ENCODE measurements around the gene XIRP2.
A peak's percentile ranks its signal among the peaks of the same experiment; 100 is the strongest.

Gene XIRP2

DNA sequence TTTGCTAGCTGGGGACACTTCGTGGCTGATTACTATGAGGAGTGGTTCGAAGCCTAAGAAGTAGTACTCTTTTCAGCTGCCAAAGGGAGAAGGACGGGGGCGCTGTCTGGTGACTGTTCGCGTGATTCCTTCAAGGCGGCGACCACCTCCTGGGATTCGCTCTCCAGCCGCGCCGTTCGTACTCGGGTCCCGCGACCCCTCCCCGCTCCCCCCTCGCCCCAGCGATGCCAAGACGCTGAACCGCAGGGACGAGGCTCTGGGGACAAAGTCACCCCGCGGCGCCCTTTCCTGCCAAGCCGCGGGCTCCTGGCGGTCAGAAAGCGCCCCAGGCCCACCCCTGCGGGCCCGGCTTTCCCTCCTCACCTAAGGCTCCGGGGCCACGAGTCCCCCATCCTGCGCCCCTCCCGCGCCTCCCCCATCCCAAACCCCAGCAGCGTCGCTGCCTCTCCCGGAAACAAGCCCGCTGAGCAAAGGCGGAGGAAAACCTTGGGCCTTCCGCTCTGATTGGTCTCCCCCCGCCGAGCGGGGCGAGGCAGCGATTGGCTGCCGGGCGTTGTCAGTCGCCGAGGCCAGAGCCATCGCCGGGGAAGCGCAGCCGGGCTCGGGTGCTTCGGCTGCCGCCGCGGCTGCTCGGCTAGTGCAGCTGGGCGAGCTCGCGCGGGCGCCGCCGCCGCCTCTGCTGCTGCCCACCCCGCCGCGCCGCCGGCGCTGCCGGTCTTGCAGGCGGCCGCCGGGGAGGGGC, 404.3 kb downstream of the XIRP2 start, which contains the start of gene B3GALT1:
TSS of gene B3GALT1 (plus strand) at position 572 of the 742 bp plus-strand sequence.
- peak; percentile 42 for TF ChIP-seq CTCF (IDR thresholded peaks at IDR 0.05)

GRCh38 chr2:167293172-167293781, 405.0 kb downstream of the XIRP2 start:
- no peak for TF ChIP-seq CTCF (IDR thresholded peaks at IDR 0.05)

DNA sequence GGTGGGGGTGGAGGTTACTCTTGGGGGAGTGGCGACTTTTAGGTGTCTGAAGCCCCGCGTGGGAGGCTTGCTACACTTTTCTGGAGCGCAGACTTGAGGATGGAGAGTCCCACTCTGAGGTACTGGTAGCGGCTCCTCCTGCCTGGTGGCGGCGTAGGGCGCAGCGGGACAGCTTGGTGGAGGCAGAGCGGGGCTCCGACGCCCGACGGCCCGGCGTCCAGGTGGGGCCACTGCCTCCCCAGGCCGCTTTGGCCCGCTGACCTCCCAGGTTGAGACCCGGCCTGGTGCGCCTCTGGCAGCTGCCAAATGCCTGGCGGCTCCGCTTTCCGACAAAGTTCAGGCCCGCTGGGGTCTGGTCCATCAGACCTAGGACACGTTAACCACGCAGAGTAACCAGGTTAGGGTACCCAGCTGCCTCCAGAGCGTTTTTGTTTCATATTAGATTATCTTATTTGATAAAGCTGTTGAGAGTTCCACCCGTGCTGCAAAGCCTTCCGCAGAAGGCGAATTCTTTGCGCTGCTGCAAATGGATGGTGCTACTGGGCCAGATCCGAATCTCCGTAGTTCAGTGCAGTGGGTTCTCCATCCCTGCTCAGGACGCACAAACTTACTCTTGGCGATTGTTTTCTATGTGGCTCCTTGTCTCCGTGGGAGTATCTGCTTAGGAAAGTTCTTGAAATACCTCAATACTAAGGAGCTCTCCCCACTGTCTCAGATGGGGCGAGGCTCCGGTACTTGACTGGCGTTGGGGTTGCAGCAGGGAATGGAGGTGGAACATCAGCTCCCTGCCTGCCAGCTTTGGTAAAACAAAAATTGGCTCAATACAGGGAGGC, 405.9 kb downstream of the XIRP2 start:
- TF ChIP-seq CTCF (IDR thresholded peaks at IDR 0.05), result no peak

GRCh38 chr2:167294776-167295140, 406.5 kb downstream of the XIRP2 start:
- TF ChIP-seq CTCF (IDR thresholded peaks at IDR 0.05), result no peak

DNA sequence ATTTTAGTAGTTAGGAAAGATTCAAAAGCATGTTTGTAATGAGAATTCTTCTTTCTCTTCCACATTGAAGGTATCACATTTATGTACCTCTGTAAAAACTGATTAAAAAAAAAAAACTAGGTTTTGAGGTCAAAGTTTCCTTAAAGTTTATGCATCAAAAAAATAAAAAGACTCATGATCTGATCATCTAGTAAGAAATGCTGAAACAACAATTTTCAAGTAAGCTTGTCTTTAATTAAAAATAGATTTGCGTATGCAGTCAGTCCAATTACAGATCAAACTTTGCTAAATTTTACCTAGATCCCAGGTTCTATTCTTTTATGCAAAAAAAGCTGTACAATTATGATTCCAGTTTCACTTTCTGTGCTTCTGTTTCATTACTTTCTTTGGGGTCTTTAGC, 409.0 kb downstream of the XIRP2 start:
- no peak for TF ChIP-seq CTCF (IDR thresholded peaks at IDR 0.05)

DNA sequence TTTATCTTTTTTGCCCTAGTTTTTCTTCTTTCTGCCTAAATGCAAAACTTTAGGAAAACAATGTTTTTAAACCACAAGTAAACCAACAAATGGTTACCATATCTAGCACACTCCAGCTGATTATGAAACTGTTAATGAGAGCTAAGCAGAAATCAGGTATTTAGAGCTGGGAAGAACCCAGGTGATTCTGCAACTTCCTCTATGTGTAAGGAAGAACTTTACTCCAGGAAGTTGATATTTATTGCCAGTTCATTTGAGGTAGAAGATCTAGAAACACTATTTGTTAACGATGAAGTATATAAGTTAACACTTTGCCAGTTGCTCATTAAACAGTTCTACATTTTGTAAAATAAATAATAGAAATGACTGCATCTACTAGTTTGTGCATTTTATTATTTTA, 409.7 kb downstream of the XIRP2 start:
- no peak for TF ChIP-seq CTCF (IDR thresholded peaks at IDR 0.05)
